Measurements from ENCODE around the gene SNX21.

GRCh38 chr20:45841407-45842129 is 8.0 kb downstream of the SNX21 start:
- TF ChIP-seq EZH2 (IDR thresholded peaks at IDR 0.05; ENCODE audit: insufficient read depth, poor library complexity, severe bottlenecking) (no peak), EZH2phosphoT487 (IDR thresholded peaks at IDR 0.05; ENCODE audit: insufficient read depth, low read depth) (no peak)

Measured in GM23248 (cell line).